Hippocampal formation (tissue), 2 donors: ENCODE data around the gene PHLDB1.
A peak's percentile ranks its signal among the peaks of the same experiment; 100 is the strongest.

ENCODE experiments used
- DNase-seq, 2 donors: peaks; one replicate each; lab custom pipeline; 2025; lab: John Stamatoyannopoulos, UW

Gene PHLDB1

DNA sequence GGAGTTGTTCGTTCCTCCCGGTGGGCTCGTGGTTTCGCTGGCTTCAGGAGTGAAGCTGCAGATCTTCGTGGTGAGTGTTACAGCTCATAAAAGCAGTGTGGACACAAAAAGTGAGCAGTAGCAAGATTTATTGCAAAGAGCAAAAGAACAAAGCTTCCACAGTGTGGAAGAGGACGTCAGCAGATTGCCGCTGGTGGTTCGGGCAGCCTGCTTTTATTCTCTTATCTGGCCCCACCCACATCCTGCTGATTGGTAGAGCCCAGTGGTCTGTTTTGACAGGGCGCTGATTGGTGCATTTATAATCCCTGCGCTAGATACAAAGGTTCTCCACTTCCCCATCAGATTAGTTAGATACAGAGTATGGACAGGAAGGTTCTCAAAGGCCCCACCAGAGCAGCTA is 80.9 kb downstream of the PHLDB1 start:
- DNase-seq, result peak in 1 of 2 donors; percentile 32

DNA sequence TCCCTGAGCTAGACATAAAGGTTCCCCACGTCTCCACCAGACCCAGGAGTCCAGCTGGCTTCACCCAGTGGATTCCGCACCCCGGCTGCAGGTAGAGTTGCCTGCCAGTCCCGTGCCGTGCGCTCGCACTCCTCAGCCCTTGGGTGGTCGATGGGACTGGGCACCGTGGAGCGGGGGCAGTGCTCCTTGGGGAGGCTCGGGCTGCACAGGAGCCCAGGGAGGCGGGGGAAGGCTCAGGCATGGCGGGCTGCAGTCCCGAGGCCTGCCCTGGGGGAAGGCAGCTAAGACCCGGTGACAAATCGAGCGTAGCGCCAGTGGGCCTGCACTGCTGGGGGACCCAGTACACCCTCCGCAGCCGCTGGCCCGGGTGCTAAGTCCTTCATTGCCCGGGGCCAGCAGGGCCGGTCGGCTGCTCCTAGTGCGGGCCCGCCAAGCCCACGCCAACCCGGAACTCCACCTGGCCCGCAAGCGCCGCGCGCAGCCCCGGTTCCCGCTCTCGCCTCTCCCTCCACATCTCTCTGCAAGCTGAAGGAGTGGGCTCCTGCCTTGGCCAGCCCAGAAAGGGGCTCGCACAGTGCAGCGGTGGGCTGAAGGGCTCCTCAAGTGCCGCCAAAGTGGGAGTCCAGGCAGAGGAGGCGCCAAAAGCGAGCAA is 81.6 kb downstream of the PHLDB1 start:
- no peak for DNase-seq

DNA sequence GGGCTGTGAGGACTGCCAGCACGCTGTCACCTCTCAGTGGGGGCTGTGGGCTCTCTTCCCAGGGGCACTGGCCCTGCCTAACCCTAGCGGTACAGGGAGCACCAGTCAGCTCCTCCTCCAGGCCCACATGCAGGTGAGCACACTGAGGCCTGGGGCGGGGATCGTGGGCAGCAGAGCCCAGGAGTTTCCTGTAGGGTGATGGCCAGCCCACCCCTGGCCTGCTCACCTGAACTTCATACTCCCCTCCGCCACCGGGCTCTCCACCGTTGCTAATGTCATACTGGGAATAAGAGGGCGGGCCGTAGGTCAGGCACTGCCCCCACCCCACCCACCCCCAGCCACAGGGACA is 82.1 kb downstream of the PHLDB1 start:
- DNase-seq, result no peak

DNA sequence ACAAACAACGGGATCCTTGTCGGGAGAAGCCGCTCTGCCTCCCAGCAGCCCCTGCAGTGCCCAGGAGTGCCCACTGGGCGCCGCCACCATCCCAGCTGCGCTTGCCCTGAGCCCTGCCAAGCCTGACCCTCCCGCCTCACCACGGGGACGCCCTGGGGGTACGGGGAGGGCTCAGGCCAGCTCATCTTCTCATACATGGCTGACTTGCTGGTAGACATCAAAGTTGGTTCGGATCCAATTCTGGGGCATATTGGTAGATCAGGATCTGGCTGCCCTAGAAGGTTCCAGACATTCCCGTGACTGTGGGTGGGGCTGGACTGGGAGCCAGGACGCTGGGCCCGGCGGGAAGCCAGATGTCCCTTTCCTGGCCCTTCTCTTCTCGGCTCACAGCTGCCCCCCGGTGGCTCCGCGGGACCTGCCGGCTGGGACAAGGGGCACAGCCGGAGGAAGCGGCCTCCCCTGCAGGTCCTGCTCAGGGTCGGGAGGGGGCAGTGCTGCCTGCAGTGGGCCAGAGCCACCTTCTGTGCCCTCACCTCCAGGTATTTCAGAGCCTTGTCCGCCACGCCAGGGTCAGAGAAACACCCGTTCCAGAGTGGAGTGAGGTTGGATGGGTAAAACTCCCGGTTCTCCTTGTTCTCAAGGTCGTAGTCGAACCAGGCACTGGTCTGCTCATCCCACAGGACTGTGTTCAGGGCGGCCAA is 82.6 kb downstream of the PHLDB1 start:
- peak; percentile 92 to 99 for DNase-seq

GRCh38 chr11:118690553-118691304 is 83.3 kb downstream of the PHLDB1 start:
- DNase-seq, result peak in 1 of 2 donors; percentile 47

GRCh38 chr11:118691926-118692830 is 84.8 kb downstream of the PHLDB1 start:
- DNase-seq, result no peak

- DNase-seq, result no peak
These were observed 86.8 kb downstream of the PHLDB1 start for GRCh38 chr11:118694185-118694584.

DNA sequence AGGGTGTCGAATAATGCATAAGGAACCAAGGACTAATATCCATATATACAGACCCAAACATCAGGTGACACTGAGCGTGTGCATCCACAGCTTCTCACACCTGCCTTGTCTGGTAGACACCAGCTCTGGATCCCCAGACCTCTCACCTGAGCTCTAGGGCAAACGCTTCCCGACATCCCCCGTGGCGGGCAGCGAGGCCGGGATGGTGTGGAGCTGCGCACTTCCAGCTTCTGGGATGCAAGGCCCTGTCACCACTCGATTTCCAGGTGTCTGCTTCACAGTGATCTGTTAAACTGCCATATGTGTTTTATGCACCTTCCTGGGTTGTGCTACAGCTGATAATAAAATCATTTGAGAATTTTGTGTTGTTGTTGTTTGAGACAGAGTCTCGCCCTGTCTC is 87.4 kb downstream of the PHLDB1 start:
- no peak for DNase-seq

DNA sequence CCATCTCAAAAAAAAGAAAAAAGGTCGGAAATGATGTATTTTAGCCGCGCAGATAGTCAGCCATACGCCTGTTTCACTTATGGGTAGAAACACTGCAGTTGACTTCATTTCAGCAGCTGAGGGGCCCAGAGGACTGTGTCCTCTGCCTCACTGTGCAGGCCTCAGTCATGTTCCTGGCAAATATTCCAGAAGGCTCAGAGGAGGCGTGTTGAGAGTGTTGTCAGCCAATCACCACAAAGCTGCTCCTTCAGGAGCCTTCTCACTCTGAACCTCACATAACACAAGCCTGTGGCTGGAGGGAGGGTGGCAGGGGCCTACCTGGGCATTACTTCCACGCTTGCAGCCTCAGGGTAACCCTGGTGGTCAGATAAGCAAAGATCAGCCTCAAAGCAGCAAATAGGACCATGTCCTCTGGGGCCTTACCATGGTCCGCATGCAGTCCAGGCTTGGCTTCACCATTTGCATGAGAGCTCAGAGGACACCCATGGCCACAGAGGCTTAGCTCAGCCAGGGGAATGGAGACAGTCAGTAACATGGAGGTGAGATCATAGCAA is 89.3 kb downstream of the PHLDB1 start:
- DNase-seq, result no peak

GRCh38 chr11:118697346-118697745 is 89.9 kb downstream of the PHLDB1 start:
- DNase-seq, result no peak

- DNase-seq, result no peak
These were observed 92.2 kb downstream of the PHLDB1 start for GRCh38 chr11:118699506-118700220.

- peak in 1 of 2 donors; percentile 34 for DNase-seq
These were observed 96.2 kb downstream of the PHLDB1 start for GRCh38 chr11:118703563-118704106.

DNA sequence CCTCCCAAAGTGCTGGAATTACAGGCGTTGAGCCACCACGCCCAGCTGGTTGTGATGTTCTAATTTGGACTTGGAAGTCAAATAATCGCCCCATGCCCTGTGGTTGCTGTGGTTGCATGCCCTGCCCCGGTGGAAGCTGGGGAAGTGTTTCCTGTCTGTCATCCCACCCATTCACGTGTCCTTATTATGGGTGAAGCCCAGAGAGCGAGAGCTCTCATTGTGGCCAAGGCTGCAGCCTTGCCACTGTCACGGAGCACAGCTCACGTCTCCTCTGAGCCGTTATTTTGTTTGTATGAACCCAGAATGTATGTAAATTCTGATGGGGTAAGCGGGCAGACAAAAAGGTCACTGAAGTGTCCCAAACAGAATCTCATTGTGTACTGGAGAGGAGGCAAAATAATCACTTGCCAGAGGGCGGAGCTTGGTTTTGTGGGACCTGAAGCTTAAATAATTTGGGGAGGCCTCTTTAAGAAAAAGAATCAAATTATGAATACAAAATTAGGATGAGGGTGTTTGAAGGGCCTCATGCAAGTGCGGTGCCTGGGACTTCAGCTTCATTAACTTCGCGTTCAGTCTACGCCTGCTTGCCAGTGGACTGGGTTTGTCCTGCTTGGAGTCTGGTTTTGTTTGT is 97.8 kb downstream of the PHLDB1 start:
- peak; percentile 69 to 85 for DNase-seq

DNA sequence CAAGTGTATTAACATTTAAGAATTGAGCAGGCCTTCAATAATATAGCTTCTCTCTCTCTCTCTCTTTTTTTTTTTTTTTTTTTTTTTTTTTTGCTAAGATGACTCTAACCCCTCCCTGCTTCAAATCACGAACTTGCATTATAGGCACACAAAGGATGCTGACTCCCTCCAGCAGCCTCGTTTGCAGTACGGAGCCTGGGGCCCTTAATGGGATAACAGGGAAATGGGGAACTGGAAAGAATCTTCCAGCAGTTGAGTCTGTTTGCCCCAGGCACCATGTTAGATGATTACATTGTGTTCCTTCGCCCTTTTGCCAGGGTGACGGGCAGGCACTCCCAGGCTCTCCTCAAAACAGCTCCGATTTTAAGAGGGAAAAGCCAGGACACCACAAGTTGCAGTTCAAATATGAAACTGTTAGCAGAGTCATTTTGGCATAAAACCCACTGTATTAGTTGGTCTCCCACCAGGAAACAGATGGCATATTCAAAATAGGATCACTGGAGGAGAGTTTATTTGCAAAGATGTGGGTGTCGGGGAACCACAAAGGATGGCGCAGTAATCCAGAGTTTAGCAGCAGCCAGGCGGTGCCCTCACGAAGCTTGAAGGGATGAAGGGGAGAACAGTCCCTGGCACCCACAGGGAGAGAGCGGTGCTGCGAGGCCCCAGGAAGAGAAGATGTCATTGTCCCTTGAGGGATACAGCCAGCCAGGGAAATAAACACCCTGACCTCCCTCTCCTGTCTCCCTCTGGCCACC is 98.6 kb downstream of the PHLDB1 start:
- DNase-seq, result peak in 1 of 2 donors; percentile 33

- DNase-seq, result no peak
These were observed 99.1 kb downstream of the PHLDB1 start for GRCh38 chr11:118706546-118706825.
